Astrocyte (in vitro differentiated cells and primary cell): Measurements from ENCODE around the gene PCBP4. TPM values are rescaled to one million over a fixed set of nuclear protein-coding genes. Genes with fewer than 3 reads are reported as not detected.
A peak's percentile ranks its signal among the peaks of the same experiment; 100 is the strongest.

Experiments
- DNase-seq: peaks from one replicate; pipeline ENCODE4 v3.0.0-alpha.2; 2010; ENCODE audit warnings: low read depth
- FAIRE-seq: peaks from 2 replicates; lab custom pipeline; 2011; peaks lifted over from hg19 to GRCh38; lab: Jason Lieb, UNC
- H2AFZ ChIP-seq: 2 replicates; pipeline ENCODE4 v1.6.0; 2012; ENCODE audit warnings: low read depth, low read length, inconsistent platforms
- H3K27ac ChIP-seq: 2 replicates; pipeline ENCODE4 v1.5.1; 2011; ENCODE audit warnings: low read depth, low read length, inconsistent platforms
- H3K27me3 ChIP-seq: 2 replicates; pipeline ENCODE4 v1.6.0; 2011; ENCODE audit warnings: low read length, inconsistent platforms; ENCODE audit not compliant: insufficient read depth
- H3K36me3 ChIP-seq: 2 replicates; pipeline ENCODE4 v1.5.1; 2011; ENCODE audit warnings: low read length, inconsistent platforms; ENCODE audit not compliant: insufficient read depth
- H3K4me1 ChIP-seq: 2 replicates; pipeline ENCODE4 v1.5.1; 2011; ENCODE audit warnings: low read length, inconsistent platforms; ENCODE audit not compliant: insufficient read depth
- H3K4me2 ChIP-seq: 2 replicates; pipeline ENCODE4 v1.6.0; 2012; ENCODE audit warnings: low read length, inconsistent platforms
- H3K4me3 ChIP-seq: 2 replicates; pipeline ENCODE4 v1.5.1; 2011; ENCODE audit warnings: low read depth, mild to moderate bottlenecking, low read length, inconsistent platforms; ENCODE audit not compliant: insufficient read depth
- H3K79me2 ChIP-seq: 2 replicates; pipeline ENCODE4 v1.6.0; 2012; ENCODE audit warnings: mild to moderate bottlenecking, low read length, inconsistent platforms; ENCODE audit not compliant: insufficient read depth
- H3K9ac ChIP-seq: 2 replicates; pipeline ENCODE4 v1.6.0; 2012; ENCODE audit warnings: mild to moderate bottlenecking, low read length, inconsistent platforms
- H3K9me3 ChIP-seq: 2 replicates; pipeline ENCODE4 v1.5.1; 2012; ENCODE audit warnings: low read depth, mild to moderate bottlenecking, low read length, inconsistent platforms; ENCODE audit not compliant: insufficient read depth
- H4K20me1 ChIP-seq: 2 replicates; pipeline ENCODE4 v1.6.0; 2012; ENCODE audit warnings: low read length, inconsistent platforms; ENCODE audit not compliant: insufficient read depth
- H3K27ac Mint-ChIP-seq: one replicate; pipeline ENCODE4 v1.8.0; 2021; ENCODE audit warnings: mild to moderate bottlenecking, mixed read lengths; ENCODE audit not compliant: unreplicated experiment
- H3K27me3 Mint-ChIP-seq: one replicate; pipeline ENCODE4 v1.8.0; 2021; ENCODE audit warnings: low read depth, mixed read lengths; ENCODE audit not compliant: unreplicated experiment
- H3K36me3 Mint-ChIP-seq: one replicate; pipeline ENCODE4 v1.8.0; 2021; ENCODE audit warnings: low read depth, mixed read lengths; ENCODE audit not compliant: unreplicated experiment
- H3K4me1 Mint-ChIP-seq: one replicate; pipeline ENCODE4 v1.8.0; 2021; ENCODE audit warnings: low read depth, mixed read lengths; ENCODE audit not compliant: unreplicated experiment
- H3K4me3 Mint-ChIP-seq: one replicate; pipeline ENCODE4 v1.8.0; 2021; ENCODE audit warnings: mild to moderate bottlenecking, moderate library complexity, mixed read lengths; ENCODE audit not compliant: unreplicated experiment
- H3K9me3 Mint-ChIP-seq: one replicate; pipeline ENCODE4 v1.8.0; 2021; ENCODE audit warnings: mild to moderate bottlenecking, mixed read lengths; ENCODE audit not compliant: unreplicated experiment
- CTCF ChIP-seq: IDR thresholded peaks from 2 replicates; pipeline ENCODE4 v1.5.1; 2011; ENCODE audit warnings: low read depth, mild to moderate bottlenecking, inconsistent platforms, low read length, moderate library complexity; ENCODE audit not compliant: insufficient read depth
- EZH2 ChIP-seq: IDR thresholded peaks from 2 replicates; pipeline ENCODE4 v1.6.1; 2012; ENCODE audit warnings: mild to moderate bottlenecking, low read length, inconsistent platforms; ENCODE audit not compliant: insufficient read depth
- total RNA-seq: library from RNA; stranded (reverse); gene quantifications from 2 replicates; pipeline ENCODE4 v1.2.1, GENCODE V29; 2021

PCBP4 gene
- total RNA-seq, 1 donor from 2014 or later, result 102 TPM

GRCh38 chr3:51953445-51953844 lies 13.8 kb downstream of the PCBP4 start:
- Histone ChIP-seq H3K27me3 (peaks cover 9% of the 10 kb centered on the region), H3K79me2 (no peaks in the 10 kb centered on the region), H2AFZ (no peak overlapping the region), H3K4me2 (no peak overlapping the region), H3K4me1 (peaks cover 9% of the 10 kb centered on the region), H3K4me3 (no peak overlapping the region), H4K20me1 (peaks cover 16% of the 10 kb centered on the region), H3K36me3 (peaks cover 4% of the 10 kb centered on the region), H3K9me3 (no peaks in the 10 kb centered on the region), H3K27ac (no peak overlapping the region), H3K9ac (no peak overlapping the region)
- TF ChIP-seq EZH2 (no peak), CTCF (no peak)
- Mint-ChIP-seq H3K4me3 (no peak overlapping the region), H3K27ac (no peak overlapping the region), H3K27me3 (peaks cover 44% of the 10 kb centered on the region), H3K9me3 (peaks cover 5% of the 10 kb centered on the region), H3K4me1 (no peaks in the 10 kb centered on the region), H3K36me3 (peaks cover 9% of the 10 kb centered on the region)
- FAIRE-seq, result peak; percentile 34
- DNase-seq, result peak; percentile 47

GRCh38 chr3:51950899-51951298 lies 16.4 kb downstream of the PCBP4 start:
- no peak overlapping the region for H3K4me2 ChIP-seq
- H3K9ac ChIP-seq, result no peak overlapping the region
- H3K27ac ChIP-seq, result no peak overlapping the region
- no peaks in the 10 kb centered on the region for H3K9me3 ChIP-seq
- Mint-ChIP-seq H3K27ac (no peak overlapping the region), H3K27me3 (peaks cover 63% of the 10 kb centered on the region), H3K36me3 (peaks cover 14% of the 10 kb centered on the region), H3K4me1 (no peaks in the 10 kb centered on the region), H3K4me3 (no peak overlapping the region), H3K9me3 (peaks cover 7% of the 10 kb centered on the region)
- no peak overlapping the region for H3K4me3 ChIP-seq
- TF ChIP-seq CTCF (no peak), EZH2 (no peak)
- no peak overlapping the region for H2AFZ ChIP-seq
- peaks cover 4% of the 10 kb centered on the region for H4K20me1 ChIP-seq
- peaks cover 9% of the 10 kb centered on the region for H3K27me3 ChIP-seq
- no peaks in the 10 kb centered on the region for H3K79me2 ChIP-seq
- FAIRE-seq (no peak), DNase-seq (no peak)
- no peaks in the 10 kb centered on the region for H3K36me3 ChIP-seq
- peaks cover 9% of the 10 kb centered on the region for H3K4me1 ChIP-seq

GRCh38 chr3:51949121-51949520 lies 18.1 kb downstream of the PCBP4 start:
- TF ChIP-seq EZH2 (no peak), CTCF (no peak)
- no peak overlapping the region for H3K27ac Mint-ChIP-seq
- H3K4me1 ChIP-seq, result peaks cover 6% of the 10 kb centered on the region
- peaks cover 13% of the 10 kb centered on the region for H3K36me3 Mint-ChIP-seq
- H3K36me3 ChIP-seq, result no peaks in the 10 kb centered on the region
- H3K4me3 ChIP-seq, result no peak overlapping the region
- FAIRE-seq, result no peak
- peaks cover 8% of the 10 kb centered on the region for H3K9me3 Mint-ChIP-seq
- H3K9ac ChIP-seq, result no peak overlapping the region
- no peak overlapping the region for H2AFZ ChIP-seq
- no peak overlapping the region for H3K4me3 Mint-ChIP-seq
- peaks cover 2% of the 10 kb centered on the region for H3K27me3 ChIP-seq
- no peak for DNase-seq
- H3K9me3 ChIP-seq, result no peaks in the 10 kb centered on the region
- H3K27me3 Mint-ChIP-seq, result peaks cover 63% of the 10 kb centered on the region
- no peaks in the 10 kb centered on the region for H3K4me1 Mint-ChIP-seq
- no peaks in the 10 kb centered on the region for H4K20me1 ChIP-seq
- no peak overlapping the region for H3K27ac ChIP-seq
- no peak overlapping the region for H3K4me2 ChIP-seq
- no peaks in the 10 kb centered on the region for H3K79me2 ChIP-seq
